ENCODE measurements around the gene PTGES3.

GRCh38 chr12:56661979-56662638 lies 26.0 kb downstream of the PTGES3 start:
- TF ChIP-seq CTCF (IDR thresholded peaks at IDR 0.05 in 2 of 3, conservative IDR thresholded peaks at IDR 0.05 in 1 of 3; ENCODE audit: control insufficient read depth in 2 of 3, extremely low read depth in 1 of 3, insufficient read depth in 1 of 3, low read depth in 3 of 3, low read length in 3 of 3) (no peak), NKRF (conservative IDR thresholded peaks at IDR 0.05) (no peak), TAF1 (IDR thresholded peaks at IDR 0.05; ENCODE audit: borderline replicate concordance, low read depth, low read length) (no peak), KDM1A (IDR thresholded peaks at IDR 0.05; ENCODE audit: borderline replicate concordance) (no peak), ZNF207 (IDR thresholded peaks at IDR 0.05; ENCODE audit: borderline replicate concordance) (no peak), EZH2 (IDR thresholded peaks at IDR 0.05; ENCODE audit: borderline replicate concordance, control insufficient read depth, low read depth, low read length) (no peak)
